ENCODE results near the gene MT1M. TPM values are rescaled to one million over a fixed set of nuclear protein-coding genes. Genes with fewer than 3 reads are reported as not detected.

Gene MT1M
- total RNA-seq, 2 experiments from 2014 or later = not detected

GRCh38 chr16:56607675-56608042 is 24.8 kb upstream of the MT1M start:
- Histone ChIP-seq H3K4me1 (ENCODE audit: insufficient read depth, low read length, poor library complexity, severe bottlenecking) (peaks cover 52% of the 10 kb centered on the region), H4K20me1 (ENCODE audit: insufficient read depth, low read length) (no peaks in the 10 kb centered on the region), H3K4me3 (ENCODE audit: low read depth, low read length, poor library complexity, severe bottlenecking) (no peak overlapping the region), H3K9me2 (ENCODE audit: insufficient read depth, low read length) (no peaks in the 10 kb centered on the region), H3K79me2 (ENCODE audit: insufficient read depth, low read depth, low read length) (no peaks in the 10 kb centered on the region), H2AFZ (ENCODE audit: low read length) (peak overlapping the region; percentile 81), H3K36me3 (ENCODE audit: insufficient read depth, low read length) (no peaks in the 10 kb centered on the region), H3K4me2 (ENCODE audit: low read length) (peak overlapping the region; percentile 78), H3K27ac (ENCODE audit: low read depth, low read length, poor library complexity, severe bottlenecking) (no peak overlapping the region), H3K9me3 (ENCODE audit: low read length) (no peaks in the 10 kb centered on the region)
- no TSS peak for BruUV-seq (replicated peaks)
- POLR2A ChIA-PET = no interaction called here
- DNase-seq (ENCODE audit: low spot score) = no peak
- TF ChIP-seq CTCF (conservative IDR thresholded peaks at IDR 0.05; ENCODE audit: low read length) = no peak
- no peak for TF ChIP-seq EZH2phosphoT487 (IDR thresholded peaks at IDR 0.05; ENCODE audit: borderline replicate concordance, low read depth, low read length)
- CTCF ChIA-PET (ENCODE audit: unreplicated experiment) = no interaction called here
- intact Hi-C loops (cut with micrococcal nuclease; ENCODE audit: unreplicated experiment) = no loop called here

GRCh38 chr16:56608043-56608875 is 24.2 kb upstream of the MT1M start, which contains the start of gene MT2A:
Gene MT2A (plus strand): TSS chr16:56608584. CDS start chr16:56608656, 72 bp downstream.
- Histone ChIP-seq H4K20me1 (ENCODE audit: insufficient read depth, low read length) (no peaks in the 10 kb centered on the region), H3K36me3 (ENCODE audit: insufficient read depth, low read length) (no peaks in the 10 kb centered on the region), H3K4me3 (ENCODE audit: low read depth, low read length, poor library complexity, severe bottlenecking) (peak within 1 kb of the TSS; percentile 66), H3K79me2 (ENCODE audit: insufficient read depth, low read depth, low read length) (no peaks in the 10 kb centered on the region), H3K9me2 (ENCODE audit: insufficient read depth, low read length) (no peaks in the 10 kb centered on the region), H3K27ac (ENCODE audit: low read depth, low read length, poor library complexity, severe bottlenecking) (no peak within 1 kb of the TSS), H2AFZ (ENCODE audit: low read length) (peak within 1 kb of the TSS; percentile 81), H3K9me3 (ENCODE audit: low read length) (no peaks in the 10 kb centered on the region), H3K4me2 (ENCODE audit: low read length) (peak within 1 kb of the TSS; percentile 78), H3K4me1 (ENCODE audit: insufficient read depth, low read length, poor library complexity, severe bottlenecking) (peaks cover 52% of the 10 kb centered on the region)
- intact Hi-C loops (cut with micrococcal nuclease; ENCODE audit: unreplicated experiment) = no loop called here
- no peak for TF ChIP-seq CTCF (conservative IDR thresholded peaks at IDR 0.05; ENCODE audit: low read length)
- no peak for TF ChIP-seq EZH2phosphoT487 (IDR thresholded peaks at IDR 0.05; ENCODE audit: borderline replicate concordance, low read depth, low read length)
- ChIA-PET CTCF (ENCODE audit: unreplicated experiment) (no interaction called here), POLR2A (no interaction called here)
- no TSS peak for BruUV-seq (replicated peaks)
- peak; percentile 90 for DNase-seq (ENCODE audit: low spot score)

GRCh38 chr16:56608876-56609462 is 23.5 kb upstream of the MT1M start:
- BruUV-seq (replicated peaks) = TSS peak; percentile 71

More at GRCh38 chr16:56608876-56609462, 23.5 kb upstream of the MT1M start:
- intact Hi-C loops (cut with micrococcal nuclease; ENCODE audit: unreplicated experiment) = no loop called here
- peak overlapping the region; percentile 81; the same call in 1 of the 2 replicates for H2AFZ ChIP-seq (ENCODE audit: low read length)
- no peak for TF ChIP-seq EZH2phosphoT487 (IDR thresholded peaks at IDR 0.05; ENCODE audit: borderline replicate concordance, low read depth, low read length)
- TF ChIP-seq CTCF (conservative IDR thresholded peaks at IDR 0.05; ENCODE audit: low read length) = 0 out of 2 replicates have a peak, but pooled peaks have one; percentile 20
- no peak for DNase-seq (ENCODE audit: low spot score)
- no peak overlapping the region for H3K27ac ChIP-seq (ENCODE audit: low read depth, low read length, poor library complexity, severe bottlenecking)
- H3K4me1 ChIP-seq (ENCODE audit: insufficient read depth, low read length, poor library complexity, severe bottlenecking) = peaks cover 52% of the 10 kb centered on the region
- POLR2A ChIA-PET = no interaction called here
- no peaks in the 10 kb centered on the region for H3K79me2 ChIP-seq (ENCODE audit: insufficient read depth, low read depth, low read length)
- peak overlapping the region; percentile 78 for H3K4me2 ChIP-seq (ENCODE audit: low read length)
- H3K4me3 ChIP-seq (ENCODE audit: low read depth, low read length, poor library complexity, severe bottlenecking) = peak overlapping the region; percentile 66
- no peaks in the 10 kb centered on the region for H4K20me1 ChIP-seq (ENCODE audit: insufficient read depth, low read length)
- H3K36me3 ChIP-seq (ENCODE audit: insufficient read depth, low read length) = no peaks in the 10 kb centered on the region
- CTCF ChIA-PET (ENCODE audit: unreplicated experiment) = no interaction called here
- no peaks in the 10 kb centered on the region for H3K9me2 ChIP-seq (ENCODE audit: insufficient read depth, low read length)
- no peaks in the 10 kb centered on the region for H3K9me3 ChIP-seq (ENCODE audit: low read length)

Measured in OCI-LY7 (cell line).